Subcutaneous abdominal adipose tissue (tissue), 5 donors: Measurements from ENCODE around the gene HSPA4.

ENCODE experiments used
- H3K27ac ChIP-seq: one replicate; pipeline ENCODE4 v1.7.0; 2013; ENCODE audit warnings: low read depth, mild to moderate bottlenecking, inconsistent platforms, low read length, moderate library complexity
- H3K27me3 ChIP-seq, 5 donors: one replicate each; pipeline ENCODE4 v1.7.0; 2013; ENCODE audit warnings: low read length in 5 of 5, inconsistent platforms in 1 of 5; ENCODE audit not compliant: control insufficient read depth in 5 of 5, insufficient read depth in 4 of 5
- H3K36me3 ChIP-seq, 5 donors: one replicate each; pipeline ENCODE4 v1.7.0; 2013; ENCODE audit warnings: low read length in 5 of 5; ENCODE audit not compliant: control insufficient read depth in 5 of 5, insufficient read depth in 5 of 5
- H3K4me1 ChIP-seq, 5 donors: one replicate each; pipeline ENCODE4 v1.7.0; 2013; ENCODE audit warnings: low read length in 5 of 5, mild to moderate bottlenecking in 3 of 5, moderate library complexity in 1 of 5; ENCODE audit not compliant: control insufficient read depth in 5 of 5, insufficient read depth in 5 of 5
- H3K4me3 ChIP-seq, 5 donors: one replicate each; pipeline ENCODE4 v1.7.0; 2013; ENCODE audit warnings: low read length in 5 of 5, low read depth in 1 of 5
- H3K9ac ChIP-seq, 5 donors: one replicate each; pipeline ENCODE4 v1.7.0; 2013; ENCODE audit warnings: low read length in 5 of 5, mild to moderate bottlenecking in 4 of 5, moderate library complexity in 3 of 5
- H3K9me3 ChIP-seq, 5 donors: one replicate each; pipeline ENCODE4 v1.7.0; 2013; ENCODE audit warnings: low read length in 5 of 5; ENCODE audit not compliant: control insufficient read depth in 5 of 5
- donor health status: healthy.
- donor health status: healthy.
- donor health status: healthy.
- donor health status: healthy.
- donor health status: healthy.

HSPA4 gene

DNA sequence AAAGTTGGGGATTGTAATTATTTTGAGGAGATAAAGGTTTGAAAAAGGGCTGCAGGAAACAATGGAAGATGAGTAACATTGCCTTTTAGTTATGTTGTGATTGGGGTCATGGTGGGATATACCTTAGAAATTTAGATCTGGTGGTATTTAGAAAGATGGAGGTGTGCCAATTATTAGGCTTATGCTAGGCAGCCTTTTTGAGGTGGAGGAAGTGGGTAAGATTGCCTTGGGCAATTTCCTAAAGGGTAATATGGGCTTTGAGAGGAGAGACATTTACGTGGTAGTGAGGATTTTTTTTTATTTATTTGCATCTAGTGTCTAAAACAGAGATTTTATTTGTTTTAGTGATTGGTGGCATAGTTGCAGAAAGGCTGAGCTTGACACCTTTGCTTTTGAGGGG lies 10.5 kb downstream of the HSPA4 start:
- no peaks in the 10 kb centered on the region for H3K9me3 ChIP-seq
- H3K9ac ChIP-seq = no peak overlapping the region
- H3K4me3 ChIP-seq = no peak overlapping the region
- H3K4me1 ChIP-seq = peaks cover 0 to 9% (median 7%) of the 10 kb centered on the region in 5 donors
- no peak overlapping the region for H3K27ac ChIP-seq
- H3K27me3 ChIP-seq = no peaks in the 10 kb centered on the region
- peaks cover 3 to 17% (median 10%) of the 10 kb centered on the region in 5 donors for H3K36me3 ChIP-seq

DNA sequence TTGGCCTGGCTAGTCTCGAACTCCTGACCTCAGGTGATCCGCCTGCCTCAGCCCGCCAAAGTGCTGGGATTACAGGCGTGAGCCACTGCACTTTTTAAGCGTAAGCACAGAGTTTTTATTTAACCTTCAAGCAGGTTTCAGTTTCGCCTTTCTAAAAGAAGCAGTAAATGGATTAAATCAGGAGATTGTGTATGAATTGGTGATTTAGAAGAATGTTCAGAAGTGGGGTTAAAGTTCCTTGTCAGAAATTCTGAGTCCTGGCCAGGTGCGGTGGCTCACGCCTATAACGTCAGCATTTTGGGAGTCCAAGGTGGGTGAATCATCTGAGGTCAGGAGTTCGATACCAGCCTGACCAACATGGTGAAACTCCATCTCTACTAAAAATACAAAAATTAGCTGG lies 12.2 kb downstream of the HSPA4 start:
- no peak overlapping the region for H3K4me3 ChIP-seq
- H3K36me3 ChIP-seq = peaks cover 12 to 29% (median 25%) of the 10 kb centered on the region in 5 donors
- H3K9me3 ChIP-seq = no peaks in the 10 kb centered on the region
- H3K27ac ChIP-seq = no peak overlapping the region
- H3K27me3 ChIP-seq = no peaks in the 10 kb centered on the region
- H3K4me1 ChIP-seq = peaks cover 0 to 9% (median 5%) of the 10 kb centered on the region in 5 donors
- H3K9ac ChIP-seq = no peak overlapping the region

DNA sequence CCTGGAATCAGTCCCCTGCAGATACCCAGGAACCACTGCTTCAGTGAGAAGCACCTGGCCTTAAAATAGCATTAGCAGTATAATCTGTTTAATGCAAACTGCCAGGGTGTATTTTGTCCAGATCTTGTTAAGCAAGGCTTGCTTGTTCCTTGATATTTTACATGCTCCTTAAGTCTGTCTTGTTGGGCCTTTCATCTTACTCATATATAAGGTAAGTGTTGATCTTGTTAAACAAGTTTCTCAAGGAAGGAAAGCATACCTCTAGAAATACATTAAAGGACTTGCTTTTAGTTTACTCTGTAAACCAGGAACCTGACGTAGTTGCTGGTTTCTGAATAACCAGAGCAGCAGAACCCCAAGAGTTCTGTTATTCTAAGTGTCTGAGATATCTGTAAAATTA lies 13.7 kb downstream of the HSPA4 start:
- no peak overlapping the region for H3K4me3 ChIP-seq
- peaks cover 0 to 9% (median 5%) of the 10 kb centered on the region in 5 donors for H3K4me1 ChIP-seq
- no peaks in the 10 kb centered on the region for H3K27me3 ChIP-seq
- no peaks in the 10 kb centered on the region for H3K9me3 ChIP-seq
- H3K9ac ChIP-seq = no peak overlapping the region
- H3K36me3 ChIP-seq = peaks cover 20 to 41% (median 32%) of the 10 kb centered on the region in 5 donors
- no peak overlapping the region for H3K27ac ChIP-seq

DNA sequence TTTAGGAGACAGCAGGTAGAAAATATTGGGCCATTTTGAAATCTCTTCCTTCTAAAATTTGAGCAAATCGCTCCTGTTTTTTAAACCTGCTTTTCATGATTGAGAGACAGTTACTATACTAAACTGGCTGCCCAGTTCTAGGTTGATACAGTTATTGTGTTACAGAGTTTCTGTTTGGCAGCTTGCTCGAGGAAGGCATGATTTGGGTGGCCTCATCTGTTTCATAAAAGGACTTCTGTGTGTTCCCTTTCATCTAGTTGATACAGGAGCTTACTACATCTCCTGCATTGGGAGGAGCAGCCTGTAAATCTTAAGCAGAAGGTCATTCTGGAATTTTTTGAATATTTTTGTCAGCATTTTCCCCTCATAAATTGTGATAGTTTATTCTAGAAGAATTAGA lies 14.2 kb downstream of the HSPA4 start:
- Histone ChIP-seq H3K36me3 (peaks cover 25 to 46% (median 35%) of the 10 kb centered on the region in 5 donors), H3K9ac (peak overlapping the region in 1 of 5 donors; percentile 28), H3K4me1 (peaks cover 0 to 9% (median 5%) of the 10 kb centered on the region in 5 donors), H3K4me3 (no peak overlapping the region), H3K9me3 (no peaks in the 10 kb centered on the region), H3K27ac (no peak overlapping the region), H3K27me3 (no peaks in the 10 kb centered on the region)

DNA sequence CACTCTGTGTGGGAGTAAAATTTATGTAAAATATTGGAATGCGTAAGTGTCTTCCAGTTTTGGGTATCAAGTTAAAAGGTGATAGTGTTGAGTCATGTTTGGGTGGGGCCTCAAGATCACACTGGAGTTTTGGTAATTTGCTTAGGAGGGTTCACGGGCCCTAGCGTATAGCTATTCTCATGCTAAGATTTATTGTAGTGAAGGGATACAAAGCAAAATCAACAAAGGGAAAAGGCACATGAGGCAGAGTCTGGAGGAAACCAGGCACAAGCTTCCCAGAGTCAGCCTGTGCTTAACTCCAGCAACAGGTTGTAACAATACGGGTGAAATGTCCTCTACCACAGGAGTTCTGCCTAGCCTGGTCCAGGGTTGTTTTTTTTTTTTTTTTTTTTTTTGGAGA lies 20.2 kb downstream of the HSPA4 start:
- no peak overlapping the region for H3K9ac ChIP-seq
- H3K4me1 ChIP-seq = no peaks in the 10 kb centered on the region
- H3K27ac ChIP-seq = no peak overlapping the region
- H3K9me3 ChIP-seq = no peaks in the 10 kb centered on the region
- no peak overlapping the region for H3K4me3 ChIP-seq
- H3K36me3 ChIP-seq = peaks cover 43 to 83% (median 58%) of the 10 kb centered on the region in 5 donors
- H3K27me3 ChIP-seq = no peaks in the 10 kb centered on the region

DNA sequence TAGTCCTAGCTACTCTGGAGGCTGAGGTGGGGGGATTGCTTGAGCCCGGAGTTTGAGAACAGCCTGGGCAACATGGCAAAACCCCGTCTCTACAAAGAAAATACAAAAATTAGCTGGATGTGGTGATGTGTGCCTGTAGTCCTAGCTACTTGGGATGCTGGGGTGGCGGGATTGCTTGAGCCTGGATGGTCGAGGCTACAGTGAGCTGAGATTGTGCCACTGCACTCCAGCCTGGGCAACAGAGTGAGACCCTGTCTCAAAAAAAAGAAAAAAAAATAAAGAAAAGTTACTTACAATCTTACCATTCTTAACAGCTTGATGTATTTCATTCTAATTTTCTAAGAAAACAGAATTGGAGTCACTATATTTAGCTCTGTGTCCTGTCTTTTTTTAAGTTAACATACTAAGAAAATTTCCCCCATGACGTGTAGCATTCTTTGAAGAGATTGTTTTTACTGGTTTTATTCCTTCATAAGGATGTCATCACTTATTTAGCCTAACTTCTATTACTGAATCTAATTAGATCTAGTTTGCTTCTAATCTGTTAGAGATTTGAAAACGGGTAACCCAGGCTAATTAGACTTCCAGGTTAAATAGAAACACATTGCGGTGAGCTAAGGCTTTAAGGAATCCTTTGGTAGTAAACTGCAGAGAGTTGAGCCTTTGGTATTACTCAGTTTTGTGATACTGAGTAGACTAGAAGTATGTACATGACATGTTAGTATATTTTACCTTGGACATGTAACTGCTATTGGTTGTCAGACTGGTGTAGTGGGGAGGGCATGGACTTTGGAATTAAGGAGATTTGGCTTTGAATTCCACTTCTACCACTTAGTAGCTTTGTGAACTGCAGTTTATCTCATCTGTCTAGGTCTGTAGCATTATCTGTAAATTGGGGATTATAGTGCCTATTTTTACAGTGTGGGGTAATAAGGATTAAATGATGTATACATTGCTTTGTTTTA lies 24.0 kb downstream of the HSPA4 start:
- no peak overlapping the region for H3K9ac ChIP-seq
- no peak overlapping the region for H3K27ac ChIP-seq
- H3K4me1 ChIP-seq = no peaks in the 10 kb centered on the region
- H3K9me3 ChIP-seq = no peaks in the 10 kb centered on the region
- no peak overlapping the region for H3K4me3 ChIP-seq
- no peaks in the 10 kb centered on the region for H3K27me3 ChIP-seq
- H3K36me3 ChIP-seq = peaks cover 35 to 58% (median 41%) of the 10 kb centered on the region in 5 donors

DNA sequence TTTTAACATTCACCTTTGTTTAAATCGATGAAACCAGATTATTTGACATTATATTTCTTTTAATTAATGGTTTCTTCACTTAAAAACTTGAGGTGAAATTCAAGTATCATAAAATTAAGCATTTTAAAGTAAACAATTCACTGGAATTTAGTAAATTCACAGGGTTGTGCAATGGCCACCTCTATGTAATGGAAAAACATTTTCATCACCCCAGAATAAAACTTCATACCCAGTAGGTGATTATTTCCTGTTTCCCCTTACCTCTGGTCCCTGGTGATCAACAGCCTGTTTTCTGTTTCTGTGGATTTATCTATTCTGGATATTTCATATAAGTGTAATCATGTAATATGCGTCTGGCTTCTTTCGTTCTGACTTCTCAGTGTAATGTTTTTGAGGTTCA lies 27.2 kb downstream of the HSPA4 start:
- no peaks in the 10 kb centered on the region for H3K27me3 ChIP-seq
- no peaks in the 10 kb centered on the region for H3K4me1 ChIP-seq
- no peak overlapping the region for H3K4me3 ChIP-seq
- no peaks in the 10 kb centered on the region for H3K9me3 ChIP-seq
- H3K9ac ChIP-seq = no peak overlapping the region
- peaks cover 15 to 37% (median 24%) of the 10 kb centered on the region in 5 donors for H3K36me3 ChIP-seq
- H3K27ac ChIP-seq = no peak overlapping the region

DNA sequence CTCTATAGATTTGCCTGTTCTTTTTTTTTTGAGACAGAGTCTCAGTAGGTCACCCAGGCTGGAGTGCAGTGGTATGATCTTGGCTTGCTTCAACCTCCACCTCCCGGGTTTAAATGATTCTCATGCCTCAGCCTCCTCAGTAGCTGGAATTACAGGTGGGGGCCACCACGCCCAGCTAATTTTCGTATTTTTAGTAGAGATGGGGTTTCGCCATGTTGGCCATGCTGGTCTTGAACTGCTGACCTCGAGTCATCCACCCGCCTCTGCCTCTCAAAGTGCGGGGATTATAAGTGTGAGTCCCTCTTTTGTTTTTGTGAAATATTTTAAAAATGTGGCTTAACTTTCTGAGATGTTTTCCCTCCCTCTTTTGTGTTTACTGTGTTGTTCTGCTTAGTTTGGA lies 29.2 kb downstream of the HSPA4 start:
- Histone ChIP-seq H3K4me3 (no peak overlapping the region), H3K9ac (no peak overlapping the region), H3K27ac (no peak overlapping the region)

DNA sequence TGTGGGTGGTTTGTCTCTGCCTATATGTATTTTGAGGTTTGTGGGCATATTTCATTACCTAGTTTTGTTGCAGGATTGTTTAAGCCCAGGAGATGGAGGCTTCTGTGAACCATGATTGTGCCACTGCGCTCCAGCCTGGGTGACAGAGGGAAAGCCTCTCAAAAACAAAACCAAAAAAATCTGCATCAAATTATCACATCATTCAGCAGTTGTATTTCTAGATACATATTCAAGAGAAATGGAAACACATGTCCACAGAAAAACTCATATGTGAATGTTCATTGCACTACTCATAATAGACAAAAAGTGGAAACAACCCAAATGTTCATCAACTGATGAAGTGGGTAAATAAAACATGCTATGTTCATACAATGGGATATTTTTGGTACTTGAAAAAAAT lies 29.9 kb downstream of the HSPA4 start:
- Histone ChIP-seq H3K27me3 (no peaks in the 10 kb centered on the region), H3K9ac (no peak overlapping the region), H3K27ac (no peak overlapping the region), H3K4me3 (no peak overlapping the region), H3K36me3 (peaks cover 14 to 30% (median 20%) of the 10 kb centered on the region in 5 donors), H3K9me3 (no peaks in the 10 kb centered on the region), H3K4me1 (no peaks in the 10 kb centered on the region)

More for the DNA sequence above, 29.2 kb downstream of the HSPA4 start:
- no peaks in the 10 kb centered on the region for H3K27me3 ChIP-seq
- no peaks in the 10 kb centered on the region for H3K4me1 ChIP-seq
- no peaks in the 10 kb centered on the region for H3K9me3 ChIP-seq
- H3K36me3 ChIP-seq = peaks cover 15 to 32% (median 22%) of the 10 kb centered on the region in 5 donors

DNA sequence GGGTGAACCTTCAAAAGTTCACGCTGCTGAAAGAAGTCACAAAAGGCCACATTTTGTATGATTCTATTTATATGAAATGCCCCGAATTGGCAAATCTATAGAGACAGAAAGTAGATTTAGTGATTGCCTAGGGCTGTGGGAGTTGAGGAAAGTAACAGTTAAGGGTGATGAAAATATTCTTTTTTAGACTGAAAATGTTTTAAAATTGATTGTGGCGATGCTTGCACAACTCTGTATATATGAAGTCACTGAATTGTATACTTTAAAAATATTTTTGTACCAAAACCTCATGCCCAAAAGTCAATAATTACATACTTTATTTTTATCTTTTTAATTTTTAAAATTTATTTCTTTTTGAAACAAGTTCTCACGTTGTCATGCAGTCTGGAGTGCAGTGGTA lies 30.3 kb downstream of the HSPA4 start:
- Histone ChIP-seq H3K36me3 (peaks cover 13 to 27% (median 24%) of the 10 kb centered on the region in 5 donors), H3K4me3 (no peak overlapping the region), H3K9ac (no peak overlapping the region), H3K27me3 (no peaks in the 10 kb centered on the region), H3K4me1 (no peaks in the 10 kb centered on the region), H3K27ac (no peak overlapping the region), H3K9me3 (no peaks in the 10 kb centered on the region)
